ENCODE data around the gene ETV6. TPM values are rescaled to one million over a fixed set of nuclear protein-coding genes. Genes with fewer than 3 reads are reported as not detected.
A peak's percentile ranks its signal among the peaks of the same experiment; 100 is the strongest.

ETV6 gene
- total RNA-seq, 1 donor from 2014 or later, result 23.4 TPM

- ATAC-seq, result peak; percentile 67
Measured at GRCh38 chr12:11807458-11807857, 158.0 kb downstream of the ETV6 start.

GRCh38 chr12:11808931-11809330, 159.5 kb downstream of the ETV6 start:
- ATAC-seq, result no peak

GRCh38 chr12:11810206-11810545, 160.7 kb downstream of the ETV6 start:
- no peak for ATAC-seq

- ATAC-seq, result no peak
Measured at GRCh38 chr12:11811008-11811407, 161.5 kb downstream of the ETV6 start.

- no peak for ATAC-seq
Measured at GRCh38 chr12:11812241-11812585, 162.7 kb downstream of the ETV6 start.

GRCh38 chr12:11812586-11813437, 163.3 kb downstream of the ETV6 start:
- ATAC-seq, result peak; percentile 49

- no peak for ATAC-seq
Measured at GRCh38 chr12:11813438-11813813, 164.0 kb downstream of the ETV6 start.

- ATAC-seq, result no peak
Measured at GRCh38 chr12:11814374-11814773, 164.9 kb downstream of the ETV6 start.

GRCh38 chr12:11815397-11815796, 165.9 kb downstream of the ETV6 start:
- ATAC-seq, result no peak

GRCh38 chr12:11819643-11820042, 170.2 kb downstream of the ETV6 start:
- no peak for ATAC-seq

- ATAC-seq, result no peak
Measured at GRCh38 chr12:11820476-11820875, 171.0 kb downstream of the ETV6 start.

GRCh38 chr12:11821386-11822080, 172.1 kb downstream of the ETV6 start:
- no peak for ATAC-seq

- no peak for ATAC-seq
Measured at GRCh38 chr12:11822081-11822834, 172.8 kb downstream of the ETV6 start.

- no peak for ATAC-seq
Measured at GRCh38 chr12:11823043-11823442, 173.6 kb downstream of the ETV6 start.

GRCh38 chr12:11823593-11823992, 174.1 kb downstream of the ETV6 start:
- ATAC-seq, result no peak

- no peak for ATAC-seq
Measured at GRCh38 chr12:11824069-11824468, 174.6 kb downstream of the ETV6 start.

GRCh38 chr12:11824736-11825135, 175.3 kb downstream of the ETV6 start:
- no peak for ATAC-seq

- no peak for ATAC-seq
Measured at GRCh38 chr12:11825278-11825677, 175.8 kb downstream of the ETV6 start.

GRCh38 chr12:11826574-11826973, 177.1 kb downstream of the ETV6 start:
- no peak for ATAC-seq

GRCh38 chr12:11827091-11828061, 177.9 kb downstream of the ETV6 start:
- no peak for ATAC-seq

GRCh38 chr12:11829764-11830194, 180.3 kb downstream of the ETV6 start:
- ATAC-seq, result no peak

GRCh38 chr12:11830307-11830801, 180.9 kb downstream of the ETV6 start:
- ATAC-seq, result peak; percentile 37
